HepG2 (cell line): ENCODE results near the gene ABCG8. TPM values are rescaled to one million over a fixed set of nuclear protein-coding genes. Genes with fewer than 3 reads are reported as not detected.

Experiments
- ARID2 ChIP-seq: sonication (generic); formaldehyde crosslinking; IDR thresholded peaks from 2 replicates; pipeline ENCODE4 v1.8.1; 2022; ENCODE audit warnings: mild to moderate bottlenecking, missing genetic modification reagents, borderline replicate concordance
- HNRNPL ChIP-seq: fragments of 200-400 bp; formaldehyde crosslinking; IDR thresholded peaks from 2 replicates; pipeline ENCODE4 v1.6.1; 2017; ENCODE audit warnings: mild to moderate bottlenecking, low read depth, low read length
- MXI1 ChIP-seq: IDR thresholded peaks from 3 replicates; pipeline ENCODE4 v1.6.1; 2012; ENCODE audit warnings: low read depth, low read length, inconsistent platforms, borderline replicate concordance
- PHB2 ChIP-seq: fragments of 450-650 bp; IDR thresholded peaks from 2 replicates; pipeline ENCODE4 v1.6.1; 2018; ENCODE audit not compliant: partially characterized antibody
- RELA ChIP-seq: sonication (generic); formaldehyde crosslinking; IDR thresholded peaks from 2 replicates; pipeline ENCODE4 v1.4.0; 2020; ENCODE audit warnings: missing genetic modification reagents
- SATB2 ChIP-seq: sonication (generic); formaldehyde crosslinking; IDR thresholded peaks from 2 replicates; pipeline ENCODE4 v1.5.0; 2020; ENCODE audit warnings: missing genetic modification reagents
- ZNF17 ChIP-seq: sonication (generic); formaldehyde crosslinking; IDR thresholded peaks from 2 replicates; pipeline ENCODE4 v1.5.0; 2020; ENCODE audit warnings: mild to moderate bottlenecking, missing genetic modification reagents
- ZNF484 ChIP-seq: sonication (generic); formaldehyde crosslinking; IDR thresholded peaks from 2 replicates; pipeline ENCODE4 v1.5.1; 2020; ENCODE audit warnings: mild to moderate bottlenecking, low read depth, missing genetic modification reagents, borderline replicate concordance
- ZNF646 ChIP-seq: sonication (generic); formaldehyde crosslinking; IDR thresholded peaks from 2 replicates; pipeline ENCODE4 v1.9.0; 2021; ENCODE audit warnings: mild to moderate bottlenecking, missing genetic modification reagents
- ZNF7 ChIP-seq: IDR thresholded peaks from 2 replicates; pipeline ENCODE4 v1.6.1; 2016; ENCODE audit warnings: missing biosample characterization, missing genetic modification reagents
- ZNF747 ChIP-seq: sonication (generic); formaldehyde crosslinking; IDR thresholded peaks from 2 replicates; pipeline ENCODE4 v1.8.1; 2023; ENCODE audit warnings: missing genetic modification reagents, mild to moderate bottlenecking, borderline replicate concordance
- polyA plus RNA-seq, 8 experiments: library from polyadenylated mRNA; depleted of rRNA in 3 of 8; stranded (reverse) in 7 of 8; unstranded in 1 of 8; fragments of >200 nt; fragmentation: Illumina TruSeq in 4 of 8; extraction: Trizol in 4 of 8; gene quantifications; 2 replicates each; pipeline versions ENCODE4 v1.2.1 to v1.2.3, GENCODE V29; 2011 to 2016; ENCODE audit warnings: low read depth in 4 of 8, missing spikeins in 1 of 8, mixed read lengths in 1 of 8; ENCODE audit not compliant: insufficient read depth in 1 of 8
- total RNA-seq, 5 experiments: library from RNA; depleted of rRNA; stranded (reverse); fragments of >200 nt; fragmentation: Illumina TruSeq; extraction: Trizol; gene quantifications; 2 replicates each; pipeline ENCODE4 v1.2.3, GENCODE V29; 2016; ENCODE audit warnings: low read depth in 1 of 5

ABCG8 gene
- total and polyA plus RNA-seq, 2 of the 13 experiments (the other 11 are each of a cell fraction or from before 2014, with no cell fraction given), result 8.1 to 8.8 TPM

- TF ChIP-seq ZNF646 (CRISPR knock-in tag) (no peak), ARID2 (CRISPR knock-in tag) (no peak), ZNF747 (CRISPR knock-in tag) (no peak), ZNF7 (CRISPR knock-in tag) (no peak), MXI1 (no peak), ZNF17 (CRISPR knock-in tag) (no peak), PHB2 (no peak), RELA (CRISPR knock-in tag) (no peak), HNRNPL (no peak), ZNF484 (CRISPR knock-in tag) (no peak), SATB2 (CRISPR knock-in tag) (no peak)
- TF ChIP-seq, all 625 proteins: peak for 0
Observed at GRCh38 chr2:43905871-43906270, 67.1 kb downstream of the ABCG8 start (continued).
